Keratinocyte (primary cell): ENCODE results near the gene CRX.

Experiments used
- CTCF ChIP-seq, 3 experiments: IDR thresholded peaks in 1 of 3; conservative IDR thresholded peaks in 1 of 3; optimal IDR thresholded peaks in 1 of 3; 2 replicates in 2 of 3; 3 replicates in 1 of 3; pipeline versions ENCODE3 to v1.5.1; 2011; ENCODE audit warnings: low read length in 3 of 3, mild to moderate bottlenecking in 3 of 3, moderate library complexity in 2 of 3, control low read depth in 1 of 3, inconsistent platforms in 1 of 3; ENCODE audit not compliant: insufficient read depth in 2 of 3; ENCODE audit errors: extremely low read depth in 1 of 3
- EZH2 ChIP-seq: IDR thresholded peaks from one replicate; pipeline ENCODE4 v1.6.1; 2012; ENCODE audit warnings: inconsistent platforms, mild to moderate bottlenecking, low read length, moderate library complexity

- TF ChIP-seq EZH2: no peak
- no peak for TF ChIP-seq CTCF (optimal IDR thresholded peaks at IDR 0.05 in 1 of 3, IDR thresholded peaks at IDR 0.05 in 1 of 3, conservative IDR thresholded peaks at IDR 0.05 in 1 of 3; ENCODE audit: extremely low read depth in 1 of 3, insufficient read depth in 2 of 3, low read length in 3 of 3)
Measured at GRCh38 chr19:47860602-47861297, 39.0 kb downstream of the CRX start.
